NB4 (cell line): ENCODE results near the gene DGCR8.

ENCODE experiments used
- CTCF ChIP-seq: IDR thresholded peaks from one replicate; pipeline ENCODE4 v1.5.1; 2012; ENCODE audit warnings: low read depth, low read length
- MAX ChIP-seq: IDR thresholded peaks from 2 replicates; pipeline ENCODE4 v1.6.1; 2011; ENCODE audit warnings: low read depth, low read length
- MYC ChIP-seq: IDR thresholded peaks from 2 replicates; pipeline ENCODE4 v1.6.1; 2011; ENCODE audit warnings: low read depth, low read length
- POLR2A ChIP-seq: IDR thresholded peaks from 2 replicates; pipeline ENCODE4 v1.6.1; 2011; ENCODE audit warnings: mild to moderate bottlenecking; ENCODE audit not compliant: insufficient read length; ENCODE audit errors: extremely low read depth

- TF ChIP-seq CTCF = no peak
- TF ChIP-seq POLR2A = no peak
- no peak for TF ChIP-seq MAX
- TF ChIP-seq MYC = no peak
These were observed 44.2 kb downstream of the DGCR8 start for GRCh38 chr22:20124083-20124787.
